Measurements from ENCODE around the gene AMER3. TPM values are rescaled to one million over a fixed set of nuclear protein-coding genes. Genes with fewer than 3 reads are reported as not detected.

AMER3 gene
- total and polyA plus RNA-seq, 2 of the 8 experiments (the other 6 are each of a cell fraction or from before 2014, with no cell fraction given), result 0.15 to 0.19 TPM

DNA sequence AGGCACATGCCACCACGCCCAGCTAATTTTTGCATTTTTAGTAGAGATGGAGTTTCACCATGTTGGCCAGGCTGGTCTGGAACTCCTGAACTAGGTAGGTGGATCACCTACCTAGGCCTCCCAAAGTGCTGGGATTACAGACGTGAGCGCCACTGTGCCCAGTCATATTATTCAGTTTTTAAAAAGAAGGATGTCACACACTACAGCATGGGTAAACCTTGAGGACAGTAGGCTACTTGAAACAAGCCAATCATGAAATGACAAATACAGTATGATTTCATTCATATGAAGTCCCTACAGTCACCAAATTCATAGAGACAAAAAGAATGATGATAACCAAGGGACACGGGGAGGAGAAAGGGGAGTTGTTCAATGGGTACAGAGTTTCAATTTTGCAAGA lies 50.3 kb downstream of the AMER3 start:
- Histone ChIP-seq H3K56ac (replicated peaks; ENCODE audit: insufficient read length, low read depth, low read length) (no peak overlapping the region), H3K27ac (ENCODE audit: low read depth, low read length) (no peak overlapping the region), H4K5ac (ENCODE audit: insufficient read length, low read depth, low read length) (no peak overlapping the region), H3K79me2 (ENCODE audit: control insufficient read depth in 1 of 2, insufficient read depth in 2 of 2, low read length in 2 of 2) (no peaks in the 10 kb centered on the region), H4K20me1 (replicated peaks in 1 of 2; ENCODE audit: control insufficient read depth in 1 of 2, insufficient read depth in 2 of 2, low read length in 2 of 2) (no peaks in the 10 kb centered on the region), H3K9ac (replicated peaks in 1 of 4; ENCODE audit: extremely low read depth in 1 of 4, low read depth in 3 of 4, low read length in 3 of 4) (no peak overlapping the region), H2BK5ac (ENCODE audit: low read depth, low read length) (no peak overlapping the region), H3K36me3 (ENCODE audit: control insufficient read depth in 2 of 4, insufficient read depth in 4 of 4, low read length in 3 of 4) (no peaks in the 10 kb centered on the region), H2BK12ac (ENCODE audit: low read depth, low read length) (no peak overlapping the region), H3K4me3 (ENCODE audit: extremely low read depth in 1 of 4, insufficient read depth in 2 of 4, low read depth in 3 of 4, low read length in 4 of 4) (no peak overlapping the region), H2AK5ac (ENCODE audit: low read depth, low read length) (no peak overlapping the region), H2BK20ac (ENCODE audit: low read length) (no peak overlapping the region), H3K27me3 (replicated peaks in 1 of 4; ENCODE audit: control insufficient read depth in 3 of 4, extremely low read depth in 1 of 4, insufficient read depth in 3 of 4, low read length in 3 of 4) (no peaks in the 10 kb centered on the region), H3K14ac (ENCODE audit: insufficient read length) (no peak overlapping the region), H3K23me2 (ENCODE audit: low read depth, low read length) (no peaks in the 10 kb centered on the region), H3K9me3 (ENCODE audit: insufficient read depth in 2 of 2, low read depth in 1 of 2, low read length in 1 of 2) (no peaks in the 10 kb centered on the region), H4K8ac (ENCODE audit: extremely low read depth, insufficient read depth, low read length) (no peak overlapping the region), H3K4me2 (ENCODE audit: insufficient read depth in 1 of 2, low read depth in 2 of 2, low read length in 2 of 2) (no peak overlapping the region), H2BK120ac (replicated peaks; ENCODE audit: low read depth, low read length) (no peak overlapping the region), H2BK15ac (ENCODE audit: low read length) (no peak overlapping the region), H3K18ac (ENCODE audit: extremely low read depth, low read length) (no peak overlapping the region), H3K4me1 (replicated peaks in 1 of 4; ENCODE audit: control insufficient read depth in 3 of 4, insufficient read depth in 4 of 4, low read length in 3 of 4) (peaks cover 0 to 2% (median 0%) of the 10 kb centered on the region in 4 experiments; a peak in 1 of 7 replicates), H3K79me1 (ENCODE audit: low read depth, low read length) (no peaks in the 10 kb centered on the region), H2AFZ (ENCODE audit: low read length) (no peak overlapping the region), H3K4ac (replicated peaks; ENCODE audit: insufficient read length, low read depth, low read length) (no peak overlapping the region), H3K23ac (ENCODE audit: insufficient read length) (no peak overlapping the region), H4K91ac (replicated peaks; ENCODE audit: insufficient read length, low read length) (no peak overlapping the region)
- TF ChIP-seq NANOG (IDR thresholded peaks at IDR 0.05; ENCODE audit: insufficient read depth, low read depth, low read length, poor library complexity, severe bottlenecking) (no peak), SIRT6 (IDR thresholded peaks at IDR 0.05; ENCODE audit: low read length) (no peak), SRF (IDR thresholded peaks at IDR 0.05; ENCODE audit: low read depth, low read length) (no peak), ASH2L (IDR thresholded peaks at IDR 0.05; ENCODE audit: low read length) (no peak), POLR2AphosphoS5 (IDR thresholded peaks at IDR 0.05; ENCODE audit: low read depth, low read length) (no peak), NRF1 (IDR thresholded peaks at IDR 0.05; ENCODE audit: low read depth, low read length) (no peak), SAP30 (IDR thresholded peaks at IDR 0.05; ENCODE audit: insufficient read depth, insufficient replicate concordance, low read length) (no peak), RFX5 (IDR thresholded peaks at IDR 0.05; ENCODE audit: borderline replicate concordance, low read depth, low read length) (no peak)
- TF ChIP-seq, protein P1, sequence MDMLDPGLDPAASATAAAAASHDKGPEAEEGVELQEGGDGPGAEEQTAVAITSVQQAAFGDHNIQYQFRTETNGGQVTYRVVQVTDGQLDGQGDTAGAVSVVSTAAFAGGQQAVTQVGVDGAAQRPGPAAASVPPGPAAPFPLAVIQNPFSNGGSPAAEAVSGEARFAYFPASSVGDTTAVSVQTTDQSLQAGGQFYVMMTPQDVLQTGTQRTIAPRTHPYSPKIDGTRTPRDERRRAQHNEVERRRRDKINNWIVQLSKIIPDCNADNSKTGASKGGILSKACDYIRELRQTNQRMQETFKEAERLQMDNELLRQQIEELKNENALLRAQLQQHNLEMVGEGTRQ (IDR thresholded peaks at IDR 0.05; ENCODE audit: low read length), result no peak
- DNase-seq (ENCODE audit: low read depth in 1 of 2, low spot score in 2 of 2) (no peak), FAIRE-seq (no peak)
- WGBS, 2 experiments (ENCODE audit: extremely low coverage in 1 of 2, insufficient coverage in 1 of 2, insufficient read length in 1 of 2, insufficient replicate concordance in 2 of 2, low coverage in 1 of 2, low lambda C conversion rate in 2 of 2, missing lambda C conversion rate in 1 of 2), result 77% methylated on average over 4 of the region's 4 CpGs; no CpG with 5 or more reads in 1 of the 2 experiments
- ChIA-PET POLR2A (ENCODE audit: partially characterized antibody) (no interaction called here), CTCF (ENCODE audit: partially characterized antibody) (no interaction called here)

Data from H1 (cell line).